Measurements from ENCODE around the gene LMAN1L.

LMAN1L gene

DNA sequence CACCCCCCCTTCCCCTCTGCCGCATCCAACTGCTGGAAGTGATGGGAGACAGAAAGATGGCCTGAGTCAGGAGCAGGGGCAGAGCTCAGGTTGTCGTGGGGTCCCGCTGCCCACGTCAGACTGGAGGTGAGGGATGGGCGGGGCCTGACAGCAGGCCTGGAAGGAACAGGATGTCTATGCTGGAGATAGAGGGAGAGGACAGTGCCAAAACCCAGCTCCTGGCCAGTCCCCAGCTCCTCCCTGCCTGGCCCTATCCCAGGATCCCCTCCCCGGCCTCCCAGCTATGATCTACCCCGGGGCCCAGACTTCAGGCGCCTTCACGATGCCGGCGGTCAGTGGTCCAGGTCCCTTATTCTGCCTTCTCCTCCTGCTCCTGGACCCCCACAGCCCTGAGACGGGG is at the start of gene LMAN1L:
Gene LMAN1L, plus strand, starts transcription at position 303 of the 400 bp plus-strand sequence. Its CDS starts 20 bp downstream, at position 323.
- no peak for DNase-seq (ENCODE audit: low read depth)

DNA sequence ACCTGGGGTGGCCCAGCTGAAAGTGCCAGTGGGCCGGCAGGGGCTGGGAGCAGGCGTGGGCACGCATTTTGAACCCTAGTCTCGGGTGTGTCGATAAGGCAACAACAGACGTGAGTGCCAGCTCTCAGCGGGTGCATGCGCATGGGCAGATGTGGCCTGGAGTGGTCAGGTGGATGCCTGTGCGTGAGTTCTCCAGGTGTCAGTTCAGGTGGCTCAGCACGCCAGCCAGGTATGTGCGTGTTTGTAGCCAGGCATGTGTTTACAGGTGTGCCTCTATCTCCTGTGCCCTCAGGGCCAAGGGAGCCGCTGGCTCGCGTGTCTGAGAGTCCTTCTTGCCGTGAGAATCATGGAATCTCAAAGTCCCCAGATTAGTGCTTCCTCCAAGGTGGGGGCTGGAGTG is 49.2 kb upstream of the LMAN1L start:
- no peak for DNase-seq (ENCODE audit: low read depth)

DNA sequence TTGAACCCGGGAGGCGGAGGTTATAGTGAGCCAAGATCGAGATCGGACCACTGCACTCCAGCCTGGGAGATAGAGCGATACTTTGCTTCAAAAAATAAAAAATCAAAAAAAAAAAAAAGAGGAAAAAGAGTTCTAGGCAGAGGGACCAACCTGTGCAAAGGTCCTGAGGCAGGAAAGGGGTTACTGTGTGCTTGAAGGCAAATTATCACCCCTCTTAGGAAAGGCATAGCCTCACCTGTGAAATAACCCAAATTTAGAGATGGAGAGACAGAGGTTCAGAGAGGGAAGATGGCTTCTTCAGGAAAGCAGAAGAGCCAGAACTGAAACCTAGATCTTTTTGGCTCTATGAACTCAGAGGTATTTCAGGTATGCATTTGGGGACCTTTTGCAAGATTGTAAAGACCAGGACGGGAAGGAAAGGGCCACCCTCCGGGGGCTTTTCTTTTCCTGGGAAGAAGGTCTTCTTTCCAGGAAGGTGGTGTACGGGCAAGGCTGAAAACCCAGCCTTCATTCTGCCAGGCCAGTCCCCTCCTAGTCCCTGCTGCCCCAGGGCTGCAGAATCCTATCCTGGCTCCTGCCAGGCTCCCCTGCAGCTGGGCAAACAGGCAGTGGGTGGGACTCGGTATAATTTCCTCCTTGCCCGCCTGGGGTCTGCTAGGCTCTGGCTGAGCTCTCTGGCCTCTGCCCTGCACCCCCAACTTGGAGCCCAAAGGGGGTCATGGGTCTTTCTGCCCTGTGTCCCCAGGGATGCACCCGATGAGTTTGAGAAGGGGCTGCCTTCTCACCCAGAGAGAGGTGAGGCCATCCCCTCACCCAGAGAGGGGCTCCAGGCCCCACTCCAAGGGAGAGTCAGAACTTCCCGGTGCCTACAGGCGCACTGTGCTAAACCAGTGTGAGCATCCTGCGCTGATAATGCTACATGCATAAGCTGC is 45.2 kb upstream of the LMAN1L start:
- no peak for DNase-seq (ENCODE audit: low read depth)

DNA sequence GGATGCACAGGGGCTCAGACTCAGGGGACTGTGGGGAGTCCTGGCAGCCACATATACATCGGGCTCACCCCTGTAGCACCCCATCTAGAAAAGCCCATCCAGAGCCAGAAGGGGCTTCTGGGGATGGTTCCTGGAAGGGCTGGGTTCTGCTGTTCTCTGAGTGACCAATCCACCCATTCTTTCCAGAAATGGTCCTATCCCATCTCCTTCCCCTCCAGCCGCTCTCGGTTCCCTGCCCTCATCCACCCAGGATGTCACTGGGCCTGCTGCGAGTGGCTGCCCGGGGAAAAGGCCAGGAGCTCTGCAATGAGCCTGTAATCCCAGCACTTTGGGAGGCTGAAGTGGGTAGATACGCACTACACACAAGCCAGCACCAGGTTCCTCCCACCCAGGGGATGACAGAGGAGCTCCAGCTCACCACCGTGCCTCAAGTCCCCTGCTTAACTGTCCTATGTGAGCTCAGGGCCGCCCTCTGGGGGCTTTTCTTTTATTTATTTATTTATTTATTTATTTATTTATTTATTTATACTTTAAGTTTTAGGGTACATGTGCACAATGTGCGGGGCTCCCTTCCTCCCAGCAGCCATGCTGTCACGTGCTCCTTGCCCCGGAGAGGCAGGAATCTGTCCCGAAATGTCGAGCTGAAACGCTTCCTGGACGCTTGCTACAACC is 44.4 kb upstream of the LMAN1L start:
- DNase-seq (ENCODE audit: low read depth) = no peak

DNA sequence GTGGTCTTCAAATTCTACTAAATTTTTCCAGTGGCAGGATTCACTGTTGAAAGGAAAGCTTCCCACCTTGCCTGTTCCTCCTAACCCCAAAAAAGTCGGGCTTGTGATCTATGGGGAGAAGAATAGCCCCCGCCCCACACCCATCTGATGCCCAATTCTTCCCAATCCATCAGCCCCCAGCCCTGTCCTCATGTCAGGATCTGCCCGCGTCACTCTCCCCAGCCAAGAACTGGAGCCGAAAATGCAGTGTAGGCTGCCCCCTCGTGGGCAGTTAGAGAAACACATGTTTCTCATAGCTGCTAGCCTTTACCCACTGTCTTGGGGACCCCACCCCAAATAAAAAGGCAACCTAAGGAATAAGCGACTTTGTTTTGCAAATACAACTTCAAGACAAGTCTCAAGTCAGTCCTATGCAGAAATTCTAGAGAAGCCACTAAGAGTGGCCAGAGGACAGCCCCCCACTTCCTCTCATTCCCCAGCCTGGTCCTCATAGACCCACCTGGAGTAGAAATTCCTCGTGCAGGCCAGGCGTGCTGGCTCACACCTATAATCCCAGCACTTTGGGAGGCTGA is 43.8 kb upstream of the LMAN1L start:
- DNase-seq (ENCODE audit: low read depth) = no peak

DNA sequence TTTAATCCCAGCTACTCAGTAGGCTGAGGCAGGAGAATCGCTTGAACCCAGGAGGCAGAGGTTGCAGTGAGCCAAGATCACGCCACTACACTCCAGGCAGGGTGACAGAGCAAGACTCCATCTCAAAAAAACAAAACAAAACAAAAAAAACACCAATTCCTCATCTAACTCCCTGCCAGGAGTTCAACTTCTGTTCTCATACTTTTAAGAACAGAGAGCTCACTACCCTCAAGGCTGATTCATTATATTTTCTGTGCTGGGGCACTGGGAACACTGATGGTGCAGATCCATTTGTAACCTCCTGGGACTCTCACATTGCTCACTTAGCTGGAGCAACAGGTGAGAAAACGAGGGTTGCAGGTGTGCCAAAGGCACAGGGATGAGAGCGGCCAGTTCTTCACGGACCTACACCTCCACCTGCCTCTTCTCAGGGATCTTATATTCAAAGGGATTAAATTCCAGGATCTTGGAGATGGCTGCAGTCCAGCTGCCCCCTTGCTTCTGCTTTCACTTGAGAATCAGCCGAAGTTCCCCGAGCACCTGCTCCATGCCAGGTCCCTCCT is 43.1 kb upstream of the LMAN1L start:
- DNase-seq (ENCODE audit: low read depth) = no peak

DNA sequence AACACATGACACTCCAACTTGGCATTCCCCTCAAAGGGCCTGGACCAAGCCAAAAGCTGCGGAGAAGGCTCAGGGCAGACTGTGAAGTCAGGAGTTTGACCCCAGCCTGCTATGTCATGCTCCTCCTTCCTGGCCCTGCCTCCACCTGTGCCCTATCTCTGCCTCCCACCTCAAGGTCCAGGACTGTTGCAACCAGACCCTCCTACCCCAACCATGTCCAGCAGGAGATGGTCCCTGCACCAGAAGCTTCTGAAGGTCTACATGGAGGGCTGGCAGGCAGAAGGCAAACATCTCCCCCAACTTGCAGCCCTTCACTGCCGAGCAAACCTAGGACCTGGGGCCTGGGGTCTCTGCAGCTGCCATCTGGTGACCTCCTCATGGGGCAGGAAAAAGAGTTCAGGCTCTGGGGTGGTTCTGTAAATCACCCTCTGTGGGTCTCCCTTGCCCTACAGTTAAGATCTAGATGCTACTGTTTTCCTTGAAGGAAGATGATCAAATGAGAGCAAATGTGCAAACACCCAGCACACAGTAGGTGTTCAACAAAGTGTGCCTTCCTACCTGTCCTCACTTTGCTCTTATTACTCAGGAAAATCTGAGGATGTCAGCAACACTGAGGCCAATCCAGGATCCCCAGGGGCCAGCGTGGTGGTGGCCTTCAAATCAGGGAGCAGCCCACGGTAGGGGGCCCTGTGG is 42.3 kb upstream of the LMAN1L start:
- no peak for DNase-seq (ENCODE audit: low read depth)

DNA sequence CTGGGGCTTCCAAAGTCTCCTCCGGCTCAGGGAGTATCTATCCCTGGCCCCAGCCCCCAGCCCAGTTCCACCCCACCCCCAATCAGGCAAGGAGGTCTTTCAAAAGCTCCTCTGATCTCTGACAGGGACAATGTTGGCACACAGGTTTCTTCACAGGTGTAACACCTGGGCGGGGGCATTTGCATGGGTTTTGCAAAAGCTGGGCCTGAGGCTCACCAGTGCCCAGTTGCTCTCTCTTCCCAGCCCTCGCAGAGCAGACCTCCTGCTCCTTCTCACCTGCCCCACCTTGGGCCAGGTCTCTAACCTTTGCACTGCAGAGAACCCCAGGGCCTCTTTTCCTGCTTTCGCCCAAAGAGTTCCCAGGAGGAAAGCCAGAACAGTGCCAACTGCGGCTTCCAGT is 39.3 kb upstream of the LMAN1L start:
- no peak for DNase-seq (ENCODE audit: low read depth)

DNA sequence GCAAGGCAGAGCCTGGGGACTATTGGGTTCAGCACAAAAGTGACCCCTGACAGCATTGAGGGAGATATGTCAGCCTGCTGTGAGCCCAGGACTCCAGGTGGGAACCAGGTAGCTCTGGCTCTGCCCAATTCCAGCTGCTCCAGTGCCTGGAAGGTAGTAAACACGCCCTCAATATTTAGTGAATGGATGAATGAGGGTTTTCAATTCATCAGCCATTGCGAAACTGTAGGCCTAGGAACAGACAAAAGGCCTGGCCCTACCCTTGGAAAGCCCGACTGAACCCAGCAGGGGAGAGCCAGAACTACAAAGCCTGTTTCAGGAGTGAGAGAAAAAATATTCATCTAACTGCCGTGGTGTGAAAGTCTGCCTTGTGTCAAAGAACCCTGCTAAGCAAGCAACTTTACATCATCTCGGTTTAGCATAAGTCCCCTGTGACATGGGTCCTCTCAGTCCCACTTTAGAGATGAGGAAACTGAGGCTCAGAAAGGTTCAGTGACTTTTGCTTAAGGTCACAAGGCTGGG is 38.8 kb upstream of the LMAN1L start:
- no peak for DNase-seq (ENCODE audit: low read depth)

DNA sequence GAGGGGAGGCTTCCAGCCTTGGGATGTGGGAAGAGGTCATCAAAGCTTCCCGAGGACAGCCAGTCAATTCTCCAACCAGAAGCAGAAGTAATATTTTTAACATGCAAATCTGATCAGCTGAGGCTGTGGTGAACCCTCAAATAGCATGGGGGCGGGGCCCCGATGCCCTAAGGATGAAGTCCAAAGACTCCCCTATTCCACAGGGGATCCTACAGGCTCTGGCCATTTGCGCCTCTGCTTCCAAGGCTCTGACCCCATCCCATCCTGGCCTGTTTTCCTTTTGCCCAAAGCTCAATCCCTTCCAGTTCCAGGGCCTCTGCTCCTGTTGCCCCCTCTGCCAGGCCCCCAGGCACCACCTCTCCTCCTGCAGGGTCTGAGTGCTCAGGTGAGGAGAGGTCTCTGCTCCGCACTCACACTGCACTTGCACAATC is 37.5 kb upstream of the LMAN1L start:
- DNase-seq (ENCODE audit: low read depth) = no peak

DNA sequence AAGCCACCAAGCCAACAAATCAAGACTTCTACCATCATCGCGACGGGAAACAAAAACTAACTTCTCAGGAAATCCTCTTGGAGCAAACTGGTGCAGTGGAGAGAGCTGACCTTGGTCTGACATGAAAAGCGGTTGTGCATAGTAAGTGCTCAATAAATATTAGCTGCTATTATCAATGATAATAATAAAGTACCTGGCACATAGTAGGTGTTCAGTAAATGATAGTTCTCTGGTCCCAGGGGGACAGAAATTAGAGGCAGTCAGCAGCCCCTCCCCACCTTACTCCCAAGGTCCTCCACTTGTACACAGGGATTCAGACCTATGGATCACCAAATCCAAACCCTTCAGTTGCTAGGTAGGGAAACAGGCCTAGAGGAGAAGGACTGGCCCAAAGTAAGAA is 36.7 kb upstream of the LMAN1L start:
- DNase-seq (ENCODE audit: low read depth) = no peak

DNA sequence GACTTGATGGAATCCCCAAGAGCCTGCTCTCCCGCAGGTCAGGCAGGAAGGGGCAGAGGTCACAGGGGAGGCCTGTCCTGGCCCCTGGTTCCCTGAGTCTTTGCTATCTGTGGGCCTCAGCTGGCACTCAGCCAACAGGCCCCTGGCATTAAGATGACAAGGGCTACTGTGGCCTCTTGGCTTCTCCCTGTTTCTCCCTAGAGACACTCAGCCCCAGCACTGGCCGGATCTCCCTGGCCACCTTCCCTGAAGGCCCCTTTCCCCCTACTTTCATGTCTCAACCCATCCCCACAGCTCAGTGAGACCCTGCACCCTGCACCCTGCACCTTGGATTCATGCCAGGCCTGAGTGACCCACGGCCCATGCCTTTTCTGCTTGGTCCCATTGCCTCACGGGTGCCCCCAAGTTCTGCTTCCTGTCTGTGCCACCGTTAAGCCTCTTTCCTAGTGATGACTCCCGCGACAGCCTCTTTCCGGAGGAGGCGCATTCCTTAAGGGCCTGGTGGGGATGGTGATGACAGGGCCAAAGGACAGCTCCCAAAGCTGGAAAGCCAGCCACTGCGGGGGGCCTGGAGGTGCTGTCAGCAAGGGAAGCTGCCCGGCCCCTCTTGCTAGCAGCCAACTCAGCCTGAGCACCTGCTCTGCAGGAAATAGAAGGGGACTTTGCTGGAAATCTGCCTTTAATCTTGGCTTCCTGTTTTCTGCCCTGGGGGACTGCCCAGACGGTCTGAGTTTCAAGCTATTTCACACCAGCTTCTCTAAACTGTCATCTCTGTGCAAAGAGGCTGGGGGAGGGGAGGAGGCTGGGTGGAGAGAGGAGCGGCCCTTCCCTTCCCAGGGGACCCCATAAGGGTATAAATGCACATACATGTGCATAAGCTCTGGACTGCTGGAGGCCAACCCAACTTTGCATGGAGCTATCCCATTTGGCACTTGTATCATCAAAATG is 35.5 kb upstream of the LMAN1L start:
- DNase-seq (ENCODE audit: low read depth) = peak; percentile 52

DNA sequence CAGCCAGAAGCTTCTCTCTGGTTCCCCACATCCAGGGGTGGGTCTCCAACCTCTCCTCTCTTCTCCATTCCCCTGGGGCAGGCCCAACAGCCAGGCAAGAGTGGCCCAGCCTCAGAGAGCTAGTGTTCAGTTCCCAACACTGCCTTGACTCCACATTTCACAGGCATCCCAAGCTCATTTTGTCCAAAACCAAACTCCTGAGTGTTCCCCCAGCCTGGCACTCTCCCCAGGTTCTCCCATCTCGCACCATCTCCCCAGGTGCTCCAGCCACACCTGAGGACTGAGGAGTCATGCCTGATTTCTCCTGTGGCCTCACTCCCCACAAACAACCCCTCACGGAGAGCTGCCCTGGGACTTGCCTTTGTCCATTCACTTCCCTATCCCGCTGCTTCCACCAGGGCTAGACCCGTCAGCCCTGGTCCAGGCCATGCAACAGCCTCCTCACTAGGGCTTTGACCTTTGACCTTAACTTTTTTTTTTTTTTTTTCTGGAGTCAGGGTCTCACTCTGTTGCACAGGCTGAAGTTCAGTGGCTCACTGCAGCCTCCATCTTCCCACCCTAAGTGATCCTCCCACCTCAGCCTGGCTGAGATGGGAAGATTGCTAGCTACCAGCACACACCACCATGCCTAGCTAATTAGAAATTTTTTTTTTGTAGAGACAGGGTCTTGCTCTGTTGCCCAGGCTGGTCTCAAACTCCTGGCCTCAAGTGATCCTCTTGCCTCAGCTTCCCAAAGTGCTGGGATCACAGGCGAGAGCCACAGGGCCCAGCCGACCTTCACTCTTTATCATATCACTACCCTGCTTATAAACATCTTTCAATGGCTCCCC is 34.7 kb upstream of the LMAN1L start:
- DNase-seq (ENCODE audit: low read depth) = no peak

DNA sequence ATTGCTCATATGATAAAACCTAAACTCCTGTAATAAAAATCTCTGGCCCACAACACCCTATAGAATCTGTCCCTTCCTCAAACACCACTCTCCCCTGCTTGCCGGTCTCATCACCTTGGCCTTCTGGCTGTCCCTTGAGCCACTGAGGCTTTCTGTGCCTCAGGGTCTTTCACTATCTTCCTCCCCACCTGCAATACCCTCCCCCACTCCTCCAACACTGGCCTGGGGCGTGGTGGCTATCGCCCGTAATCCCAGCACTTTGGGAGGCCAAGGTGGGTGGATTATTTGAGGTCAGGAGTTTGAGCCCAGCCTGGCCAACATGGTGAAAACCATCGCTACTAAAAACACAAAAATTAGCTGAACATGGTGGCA is 34.0 kb upstream of the LMAN1L start:
- no peak for DNase-seq (ENCODE audit: low read depth)

DNA sequence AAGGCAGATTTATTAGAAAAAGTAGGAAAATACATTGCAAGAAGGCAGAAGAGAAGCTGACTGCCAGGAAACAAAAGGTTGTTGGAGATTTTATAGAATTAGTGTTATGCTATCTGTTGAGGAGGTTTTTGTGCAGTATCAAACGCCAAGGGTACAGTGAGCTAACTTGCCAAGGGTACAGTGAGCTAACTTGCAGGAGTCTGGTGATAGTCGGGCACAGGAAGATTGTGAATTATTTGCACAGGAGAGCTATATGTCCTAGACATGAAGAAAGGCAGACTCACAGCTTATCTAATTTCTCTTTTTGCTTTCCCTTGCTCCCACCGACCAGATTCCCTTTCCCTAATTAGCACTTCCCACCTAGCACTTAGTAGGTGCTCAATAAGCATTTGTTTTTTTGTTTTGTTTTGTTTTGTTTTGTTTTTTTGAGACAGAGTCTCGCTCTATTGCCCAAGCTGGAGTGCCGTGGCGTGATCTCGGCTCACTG is 33.4 kb upstream of the LMAN1L start:
- no peak for DNase-seq (ENCODE audit: low read depth)

DNA sequence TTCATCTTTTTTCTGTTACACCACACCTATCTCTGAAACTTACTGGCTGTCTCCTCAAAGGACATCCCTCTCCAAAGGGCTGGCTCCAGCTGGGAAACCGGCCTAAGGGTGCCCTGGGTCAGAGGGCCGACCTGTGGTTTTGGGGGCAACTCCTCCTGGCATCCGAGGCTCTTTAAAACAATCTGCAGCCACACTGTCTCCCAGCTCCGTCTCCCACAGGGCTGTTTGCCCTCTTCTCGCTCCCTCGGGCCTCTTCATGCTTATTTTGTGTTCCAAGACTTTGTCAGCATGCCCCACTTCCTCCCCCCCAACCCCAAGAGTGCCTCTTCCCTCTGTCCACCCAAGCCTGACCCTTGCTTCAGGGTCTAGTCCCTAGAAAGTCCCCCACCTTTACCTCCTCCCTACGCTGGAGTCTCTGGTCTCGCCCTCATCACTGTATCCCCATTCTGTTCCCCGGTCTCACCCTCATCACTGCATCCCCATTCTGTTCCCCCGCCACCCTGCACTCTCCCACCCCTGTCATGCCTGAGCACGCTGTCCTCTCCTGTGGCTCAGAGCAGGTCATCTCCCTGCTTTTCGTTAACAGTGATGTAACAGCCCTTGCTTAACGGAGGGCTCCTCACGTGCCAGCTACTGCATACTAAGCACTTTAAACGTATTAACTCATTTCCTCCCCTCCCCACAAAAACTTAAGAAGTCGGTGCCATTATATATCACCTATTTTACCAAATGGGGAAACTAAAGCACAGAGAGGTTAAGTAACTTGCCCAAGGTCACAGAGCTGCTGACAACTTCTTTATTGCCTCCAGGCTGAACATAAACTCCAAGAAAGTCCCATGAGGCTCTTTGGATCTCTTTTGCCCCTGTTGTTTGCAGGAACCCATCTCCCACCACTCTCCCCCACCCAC is 31.9 kb upstream of the LMAN1L start:
- no peak for DNase-seq (ENCODE audit: low read depth)

DNA sequence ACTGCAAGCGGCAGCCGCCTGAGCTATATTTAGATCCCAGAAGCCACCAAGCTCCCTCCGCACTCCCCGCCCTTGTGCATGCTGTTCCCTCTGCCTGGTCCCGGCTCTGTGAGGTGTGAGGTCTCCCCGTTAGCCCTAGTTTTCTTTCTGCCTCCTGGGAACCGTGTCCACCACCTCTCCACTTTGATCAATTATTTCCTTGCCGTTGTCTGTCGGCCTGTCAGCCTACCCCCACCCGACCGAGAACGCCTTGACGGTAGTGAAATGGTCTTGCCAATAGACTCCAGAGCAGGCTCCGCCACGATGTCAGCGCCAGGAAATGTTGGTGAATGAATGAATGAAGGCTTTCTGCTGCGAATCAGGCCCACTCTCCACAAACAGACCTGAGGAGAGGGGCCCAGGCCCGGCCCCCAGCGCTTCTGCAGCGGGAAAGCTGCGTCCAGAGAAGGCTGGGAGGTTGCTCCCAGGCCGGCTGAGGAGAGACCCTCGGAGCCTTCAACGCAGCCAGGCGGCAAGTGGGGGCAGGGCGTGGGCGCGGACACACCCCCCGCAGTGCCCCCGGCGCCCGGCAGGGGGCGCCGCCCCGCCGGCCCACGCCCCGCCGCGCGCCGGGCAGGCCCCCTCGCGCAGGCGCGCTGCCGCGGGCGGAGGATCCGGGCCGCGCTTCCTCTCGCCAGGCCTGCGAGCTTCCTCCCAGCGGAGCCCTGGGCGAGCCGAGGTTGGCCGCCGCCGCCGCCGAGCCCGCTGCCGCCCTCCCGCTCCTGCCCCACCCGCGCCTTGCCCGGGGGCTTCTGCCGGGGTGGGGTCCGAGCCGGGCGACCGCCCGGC is 31.0 kb upstream of the LMAN1L start, which contains the start of gene CSK:
Gene CSK, plus strand, starts transcription at position 650 of the 828 bp plus-strand sequence. CDS start 16,218 bp downstream, outside the sequence.
- DNase-seq (ENCODE audit: low read depth) = peak; percentile 68
